GM21381 (cell line): ENCODE data around the gene ERC2.

ENCODE experiments used
- ATAC-seq: cut with Tn5 transposase; IDR thresholded peaks from one replicate; pipeline ENCODE4 v1.9.1; 2021; ENCODE audit warnings: mild to moderate bottlenecking, moderate library complexity; ENCODE audit not compliant: unreplicated experiment

ERC2 gene

GRCh38 chr3:55955891-55956477 lies 512.3 kb downstream of the ERC2 start:
- ATAC-seq = no peak

- no peak for ATAC-seq
These were observed 516.9 kb downstream of the ERC2 start for GRCh38 chr3:55951388-55951787.

- no peak for ATAC-seq
These were observed 520.9 kb downstream of the ERC2 start for GRCh38 chr3:55947406-55947805.

GRCh38 chr3:55946574-55947160 lies 521.6 kb downstream of the ERC2 start:
- ATAC-seq = no peak

- no peak for ATAC-seq
These were observed 525.4 kb downstream of the ERC2 start for GRCh38 chr3:55942868-55943267.

- no peak for ATAC-seq
These were observed 529.0 kb downstream of the ERC2 start for GRCh38 chr3:55939287-55939686.

- no peak for ATAC-seq
These were observed 531.0 kb downstream of the ERC2 start for GRCh38 chr3:55937301-55937700.

GRCh38 chr3:55936549-55937052 lies 531.7 kb downstream of the ERC2 start:
- ATAC-seq = no peak

GRCh38 chr3:55935241-55935640 lies 533.0 kb downstream of the ERC2 start:
- ATAC-seq = no peak

GRCh38 chr3:55934771-55935170 lies 533.5 kb downstream of the ERC2 start:
- ATAC-seq = no peak

- ATAC-seq = no peak
These were observed 539.0 kb downstream of the ERC2 start for GRCh38 chr3:55929154-55929869.

GRCh38 chr3:55923626-55924025 lies 544.6 kb downstream of the ERC2 start:
- ATAC-seq = no peak

GRCh38 chr3:55923207-55923606 lies 545.1 kb downstream of the ERC2 start:
- no peak for ATAC-seq

- no peak for ATAC-seq
These were observed 555.4 kb downstream of the ERC2 start for GRCh38 chr3:55912880-55913279.

GRCh38 chr3:55911266-55911665 lies 557.0 kb downstream of the ERC2 start:
- ATAC-seq = no peak

GRCh38 chr3:55910543-55910942 lies 557.7 kb downstream of the ERC2 start:
- no peak for ATAC-seq

- no peak for ATAC-seq
These were observed 558.9 kb downstream of the ERC2 start for GRCh38 chr3:55909373-55909772.

GRCh38 chr3:55907616-55908015 lies 560.7 kb downstream of the ERC2 start:
- no peak for ATAC-seq

GRCh38 chr3:55906896-55907295 lies 561.4 kb downstream of the ERC2 start:
- no peak for ATAC-seq

GRCh38 chr3:55904716-55905115 lies 563.6 kb downstream of the ERC2 start:
- no peak for ATAC-seq

GRCh38 chr3:55903680-55904079 lies 564.6 kb downstream of the ERC2 start:
- ATAC-seq = no peak

GRCh38 chr3:55902221-55902900 lies 565.9 kb downstream of the ERC2 start:
- no peak for ATAC-seq
